GOT3 (cell line): ENCODE data around the gene CCDC88C.

ENCODE experiments used
- DNase-seq: peaks from one replicate; lab custom pipeline; 2025; ENCODE audit warnings: mixed read lengths; lab: John Stamatoyannopoulos, UW

Gene CCDC88C

DNA sequence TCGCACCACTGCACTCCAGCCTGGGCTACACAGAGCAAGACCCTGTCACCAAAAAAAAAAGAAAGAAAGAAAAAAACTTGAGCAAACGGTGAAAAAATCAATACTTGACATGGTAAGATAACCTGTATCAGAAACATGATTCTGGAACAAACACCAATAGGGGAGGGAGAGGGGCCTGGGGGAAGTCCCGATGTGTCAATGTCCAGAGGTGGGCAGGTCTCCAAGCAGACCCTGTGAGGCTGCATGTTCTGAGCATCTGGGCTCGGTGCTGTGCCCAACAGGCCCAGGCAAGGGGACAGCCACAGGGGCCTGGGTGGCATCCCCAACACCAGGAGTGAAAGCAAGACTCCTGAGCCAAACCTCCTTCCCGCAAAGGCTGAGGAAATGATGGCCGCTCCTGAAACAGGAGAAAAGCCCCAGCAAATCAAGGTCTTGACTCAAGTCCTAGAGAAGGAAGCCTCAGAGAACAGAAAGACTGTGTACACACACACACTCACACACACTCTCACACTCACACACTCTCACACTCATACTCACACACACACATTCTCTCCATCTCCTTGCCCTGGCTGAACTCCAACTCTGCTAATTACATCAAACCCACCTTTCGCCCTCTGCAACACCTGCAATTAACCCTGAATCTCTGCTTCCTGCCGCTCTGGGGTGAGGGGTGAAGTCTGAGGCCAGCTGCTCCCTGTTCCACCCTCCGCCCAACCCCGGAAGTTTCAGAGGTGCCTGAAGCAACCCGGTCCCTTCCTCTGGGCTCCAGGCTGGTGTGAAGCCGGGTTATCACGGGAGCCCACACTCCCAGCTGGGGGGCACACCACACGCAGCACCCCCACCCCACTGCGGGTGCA, 20.4 kb downstream of the CCDC88C start:
- no peak for DNase-seq

DNA sequence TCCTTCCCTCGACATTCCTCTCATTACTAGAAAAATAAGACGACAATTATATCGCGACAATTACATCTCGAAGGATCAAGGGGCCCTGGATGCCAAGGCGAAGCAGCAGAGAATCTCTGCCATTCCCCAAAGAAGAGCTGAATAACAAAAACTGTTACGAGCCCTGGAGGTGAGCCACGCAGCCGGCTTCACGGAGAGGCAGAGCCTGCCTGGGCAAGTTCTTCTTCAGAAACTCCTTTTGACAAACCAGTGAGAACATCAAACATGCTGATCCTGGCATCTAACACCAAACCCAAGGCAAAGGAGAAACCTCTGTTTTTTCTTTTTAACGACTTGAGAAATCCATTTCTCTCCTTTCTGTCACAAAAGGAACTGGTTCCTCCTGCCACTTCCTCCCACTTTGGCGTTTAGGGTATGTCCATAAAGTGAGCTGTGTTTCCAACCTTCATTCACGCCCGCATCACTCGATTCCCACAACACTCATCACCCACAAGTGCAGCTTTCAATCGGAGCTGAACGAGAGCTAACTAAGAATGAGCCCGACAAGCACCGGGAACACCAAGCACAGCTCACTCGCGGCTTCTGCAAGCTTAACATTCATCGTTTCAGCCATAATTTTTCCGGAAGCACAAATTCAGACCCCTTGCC, 21.5 kb downstream of the CCDC88C start:
- no peak for DNase-seq

DNA sequence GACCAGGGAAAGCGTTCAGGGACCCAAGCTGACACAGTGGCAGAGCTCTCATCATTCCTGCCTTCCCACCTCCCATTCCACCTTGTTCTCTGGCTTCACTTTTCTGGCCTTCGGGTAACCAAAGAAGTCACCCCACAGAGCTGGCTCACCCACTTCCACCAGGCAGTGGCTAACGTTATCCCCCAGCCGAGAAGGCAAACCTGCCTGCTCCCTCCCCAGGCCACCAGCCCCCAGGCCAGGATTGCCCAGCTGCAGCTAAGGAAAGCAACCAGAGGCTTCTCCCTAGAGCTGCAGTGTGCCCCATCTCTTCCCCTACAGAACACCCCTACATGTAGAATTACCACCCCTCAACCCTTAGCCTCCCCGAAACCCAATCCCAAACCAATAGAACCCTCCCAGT, 22.2 kb downstream of the CCDC88C start:
- no peak for DNase-seq

DNA sequence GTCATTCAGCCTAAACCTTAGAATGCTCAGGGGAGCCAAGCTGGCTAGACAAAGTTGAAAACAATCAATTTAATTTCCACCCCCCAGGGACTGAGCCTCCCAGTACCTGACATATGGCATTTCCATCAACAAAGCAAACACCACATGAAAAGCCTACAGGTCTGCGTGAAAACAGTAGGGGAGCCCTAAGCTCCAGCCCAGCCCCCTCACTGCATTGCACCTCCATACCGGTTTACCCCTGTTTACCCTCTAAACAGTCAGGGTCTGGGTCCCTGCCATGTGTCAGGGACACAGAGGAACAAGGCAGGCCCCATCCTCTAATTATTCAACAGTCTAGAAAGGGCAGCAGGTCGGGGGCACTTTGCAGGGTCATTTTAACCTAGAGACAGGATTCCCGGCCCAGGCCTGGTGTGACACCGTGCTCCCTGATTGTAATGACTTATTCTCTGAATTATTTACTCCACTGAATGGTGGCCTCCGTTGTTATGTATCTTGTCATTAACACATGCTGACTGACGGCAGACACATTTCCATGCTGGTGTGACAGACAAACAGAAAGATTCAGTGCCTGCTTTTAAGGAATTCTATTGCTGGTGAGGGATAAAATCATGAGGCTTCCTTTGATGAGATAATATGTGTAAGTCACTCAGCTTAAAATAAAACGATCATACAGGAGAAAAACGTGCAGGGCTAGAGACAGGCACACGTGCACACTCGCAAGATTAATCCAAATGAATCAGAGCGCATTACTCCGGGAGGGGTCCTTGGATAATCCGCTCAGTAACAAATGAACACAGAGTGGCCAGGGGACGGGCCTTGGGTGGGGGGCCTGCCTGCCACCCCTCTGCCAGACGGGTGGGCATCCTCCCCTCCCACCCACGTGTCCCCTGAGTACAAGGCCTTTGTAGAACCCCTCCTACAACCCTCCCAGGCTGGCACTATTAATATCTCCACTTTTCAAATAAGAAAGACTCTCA, 23.2 kb downstream of the CCDC88C start:
- no peak for DNase-seq

DNA sequence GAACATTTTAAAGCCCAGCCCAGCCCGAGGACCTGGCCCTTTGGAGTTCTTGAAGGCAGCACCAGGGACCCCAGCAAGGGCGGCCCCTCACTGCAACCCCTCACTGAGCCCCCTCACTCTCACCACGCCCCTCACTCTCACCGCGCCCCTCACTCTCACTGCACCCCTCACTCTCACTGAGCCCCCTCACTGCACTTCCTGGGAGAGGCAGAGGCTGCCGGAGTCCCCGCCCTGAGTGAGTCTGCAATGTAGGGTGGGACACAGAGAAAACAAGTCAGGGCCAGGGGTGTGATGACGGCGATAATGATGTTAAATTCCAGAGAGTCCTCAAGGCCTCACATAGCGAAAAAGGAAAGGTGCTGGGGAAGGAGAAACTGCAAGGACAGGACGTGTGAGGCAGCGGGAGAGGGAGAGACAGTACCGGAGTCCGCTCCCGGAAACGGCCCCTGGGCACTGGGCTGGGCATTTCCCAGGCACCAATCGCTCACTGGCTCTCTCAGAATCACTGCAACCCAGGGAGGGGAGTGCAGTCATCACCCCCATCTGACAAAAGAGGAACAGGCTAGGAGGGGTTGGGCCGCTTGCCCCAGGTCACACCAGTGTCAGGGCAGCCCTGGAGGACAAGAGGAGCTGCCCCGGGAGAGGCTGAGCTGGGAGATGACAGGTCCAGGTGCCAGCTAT, 24.9 kb downstream of the CCDC88C start:
- no peak for DNase-seq

DNA sequence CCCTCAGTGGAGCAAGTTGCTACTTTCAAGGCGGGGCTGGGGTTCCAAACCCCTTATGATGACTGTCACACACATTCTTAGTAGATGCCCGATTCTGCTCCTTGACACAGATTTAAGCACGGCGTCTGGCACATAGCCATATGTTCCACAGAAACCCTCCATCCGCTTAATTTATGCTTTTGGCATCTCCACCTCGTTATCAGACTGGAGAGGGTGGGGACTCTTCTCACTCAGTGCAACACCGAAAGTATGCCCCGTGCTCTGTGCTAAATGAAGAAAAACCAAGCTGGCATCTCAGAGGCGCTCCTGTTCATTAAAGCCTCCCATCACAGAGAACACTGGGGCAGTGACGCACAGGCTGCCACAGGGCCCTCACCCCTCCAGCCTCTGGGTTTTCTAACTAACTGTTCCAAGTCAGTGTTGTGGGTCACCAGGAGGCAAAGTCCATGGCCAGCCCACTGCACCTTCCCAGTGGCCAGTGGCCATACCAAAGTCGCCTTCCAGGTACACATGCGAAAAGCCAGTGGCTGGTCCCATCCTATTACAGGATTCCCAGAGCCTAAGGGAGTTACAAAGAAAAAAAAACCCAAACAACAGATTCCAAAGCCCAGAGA, 27.3 kb downstream of the CCDC88C start:
- no peak for DNase-seq

DNA sequence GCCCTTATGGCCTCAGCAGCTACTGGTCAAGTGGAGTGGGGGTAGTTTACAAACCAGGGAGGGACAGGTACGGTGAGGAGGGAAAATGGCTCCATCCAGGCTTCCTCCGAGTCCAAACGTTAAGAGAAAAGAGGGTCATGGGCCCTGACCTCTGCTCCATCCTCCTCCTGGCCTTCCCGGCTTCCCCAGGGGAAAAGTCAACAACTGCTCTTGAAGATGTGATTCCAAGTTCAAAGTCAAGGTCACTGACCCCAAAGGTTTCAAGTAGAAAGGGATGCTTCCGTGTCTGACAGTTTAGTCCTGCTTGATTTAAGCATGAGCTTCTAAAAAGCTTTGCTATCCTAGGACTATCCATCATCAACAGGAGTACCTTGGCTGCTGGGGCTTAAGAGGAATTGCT, 28.5 kb downstream of the CCDC88C start:
- no peak for DNase-seq

DNA sequence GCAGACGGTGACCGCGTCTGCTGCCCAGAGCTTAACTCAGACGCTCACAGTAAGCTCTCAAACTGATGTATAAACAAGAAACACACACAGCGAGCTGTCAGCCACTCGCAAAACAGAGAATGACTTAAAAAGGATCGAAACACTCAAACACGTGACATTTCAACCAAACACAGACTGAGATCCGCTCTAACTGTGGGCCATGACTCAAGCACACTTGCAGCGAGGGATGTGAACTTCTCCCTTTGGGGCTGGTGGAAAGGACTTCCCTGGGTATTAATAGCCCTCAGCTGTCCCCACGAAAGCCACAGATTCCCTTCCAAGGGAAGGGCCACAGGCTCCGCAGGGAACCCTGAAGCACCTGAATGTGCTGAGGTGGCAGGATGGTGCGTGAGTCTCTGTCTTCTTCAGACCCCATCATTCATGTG, 29.1 kb downstream of the CCDC88C start:
- no peak for DNase-seq

DNA sequence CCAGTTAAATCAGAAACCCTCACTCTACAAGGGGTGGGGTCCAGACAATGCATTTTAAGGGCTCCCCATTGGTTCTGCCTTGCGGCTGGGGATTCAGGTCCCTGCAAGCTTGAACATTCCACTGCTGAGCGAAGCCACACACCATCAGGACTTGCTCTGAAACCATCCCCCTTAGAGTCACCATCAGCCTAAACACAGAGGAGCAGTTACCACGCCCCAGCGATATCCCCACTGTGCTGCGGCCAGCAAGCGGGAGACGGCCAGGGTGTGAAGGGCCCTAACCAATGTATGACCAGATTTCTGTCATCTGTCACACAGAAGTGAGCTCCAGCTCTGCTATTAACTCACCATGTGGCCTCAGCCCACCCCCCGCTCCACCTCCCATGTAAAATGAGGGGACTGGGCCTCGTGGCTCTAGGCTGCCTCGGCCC, 29.7 kb downstream of the CCDC88C start:
- no peak for DNase-seq

DNA sequence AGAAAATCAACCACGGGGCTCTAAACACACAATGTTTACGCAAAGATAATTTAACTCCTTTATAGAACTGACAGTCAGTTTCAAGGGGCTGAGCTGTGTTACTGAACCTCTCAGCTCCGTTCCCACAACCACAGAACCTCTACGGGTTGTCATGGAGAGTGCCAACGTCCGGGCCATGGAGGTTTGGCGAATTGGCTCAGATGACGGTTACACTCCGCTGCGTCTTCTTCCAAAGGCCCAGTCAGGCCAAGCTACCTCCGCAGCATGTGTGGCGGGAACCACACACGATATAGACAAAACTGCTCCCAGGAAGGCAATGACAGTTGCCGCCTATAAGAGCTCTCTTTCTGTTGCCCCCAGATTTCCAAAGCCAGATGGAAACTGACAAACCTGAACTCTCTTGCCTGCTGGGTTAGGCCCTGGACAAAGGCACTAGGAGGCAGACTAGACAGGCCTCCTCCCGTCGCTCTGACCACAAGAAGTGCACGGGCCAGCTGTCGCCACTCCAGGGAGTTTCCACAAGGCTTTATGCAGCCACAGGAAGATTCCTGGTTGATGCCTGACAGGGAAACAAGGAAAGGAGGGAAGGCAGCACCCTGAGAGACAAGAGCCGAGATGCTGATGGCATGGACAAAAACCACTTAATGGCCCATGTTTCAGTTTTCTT, 30.3 kb downstream of the CCDC88C start:
- no peak for DNase-seq

DNA sequence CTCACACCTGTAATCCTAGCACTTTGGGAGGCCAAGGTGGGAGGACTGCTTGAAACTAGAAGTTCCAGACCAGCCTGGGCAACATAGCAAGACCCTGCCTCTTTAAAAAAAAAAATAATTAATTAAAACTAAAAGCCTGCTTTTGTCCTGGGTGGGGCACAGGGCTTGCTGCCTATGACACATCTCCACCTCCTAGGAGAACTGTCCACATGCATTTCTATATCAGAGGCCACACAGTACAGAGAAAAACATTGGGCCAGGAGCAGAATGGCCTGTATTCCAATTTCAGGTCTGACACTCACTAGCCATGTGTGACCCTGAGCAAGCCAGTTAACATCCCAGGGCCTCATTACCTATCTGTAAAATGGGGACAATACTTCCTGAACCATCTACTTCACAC, 31.9 kb downstream of the CCDC88C start:
- DNase-seq = no peak

DNA sequence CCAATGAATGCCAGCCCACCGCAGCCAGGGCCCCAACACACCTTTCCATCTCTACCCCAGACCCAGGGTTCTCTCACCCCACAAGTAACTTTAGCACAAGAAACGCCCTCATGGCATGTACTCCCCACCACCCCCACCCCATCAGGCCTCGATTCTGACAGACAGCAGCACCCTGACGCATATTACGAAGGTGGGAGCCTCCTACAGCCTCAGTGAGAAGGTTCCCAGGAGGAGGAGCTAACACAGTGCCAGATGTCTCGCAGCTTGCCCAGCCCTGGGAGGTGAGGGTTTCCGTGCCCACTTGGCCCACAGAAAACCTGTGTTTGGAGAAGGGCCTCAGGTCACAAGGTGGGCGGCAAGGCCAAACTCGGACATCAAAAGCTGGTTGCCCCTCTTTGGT, 32.4 kb downstream of the CCDC88C start:
- DNase-seq = no peak

DNA sequence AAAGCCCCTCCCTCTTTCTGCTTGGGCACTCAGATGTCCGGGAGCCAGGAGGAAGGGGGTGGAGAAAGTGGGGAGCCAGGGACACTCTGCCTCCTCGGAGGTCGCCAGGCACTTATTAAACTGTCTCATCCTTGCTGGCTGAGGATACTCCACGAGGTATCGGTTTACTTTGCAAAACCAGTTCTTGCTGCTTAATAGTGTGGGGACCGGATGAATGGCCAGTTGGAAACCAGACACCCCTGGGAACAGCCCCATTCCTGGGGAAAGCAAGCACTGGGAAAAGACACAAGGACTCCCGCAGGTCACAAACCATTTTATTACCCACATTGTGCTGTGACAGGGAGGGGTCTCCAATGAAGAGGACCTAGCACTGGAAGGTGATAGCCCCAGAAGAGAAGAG, 34.2 kb downstream of the CCDC88C start:
- no peak for DNase-seq

DNA sequence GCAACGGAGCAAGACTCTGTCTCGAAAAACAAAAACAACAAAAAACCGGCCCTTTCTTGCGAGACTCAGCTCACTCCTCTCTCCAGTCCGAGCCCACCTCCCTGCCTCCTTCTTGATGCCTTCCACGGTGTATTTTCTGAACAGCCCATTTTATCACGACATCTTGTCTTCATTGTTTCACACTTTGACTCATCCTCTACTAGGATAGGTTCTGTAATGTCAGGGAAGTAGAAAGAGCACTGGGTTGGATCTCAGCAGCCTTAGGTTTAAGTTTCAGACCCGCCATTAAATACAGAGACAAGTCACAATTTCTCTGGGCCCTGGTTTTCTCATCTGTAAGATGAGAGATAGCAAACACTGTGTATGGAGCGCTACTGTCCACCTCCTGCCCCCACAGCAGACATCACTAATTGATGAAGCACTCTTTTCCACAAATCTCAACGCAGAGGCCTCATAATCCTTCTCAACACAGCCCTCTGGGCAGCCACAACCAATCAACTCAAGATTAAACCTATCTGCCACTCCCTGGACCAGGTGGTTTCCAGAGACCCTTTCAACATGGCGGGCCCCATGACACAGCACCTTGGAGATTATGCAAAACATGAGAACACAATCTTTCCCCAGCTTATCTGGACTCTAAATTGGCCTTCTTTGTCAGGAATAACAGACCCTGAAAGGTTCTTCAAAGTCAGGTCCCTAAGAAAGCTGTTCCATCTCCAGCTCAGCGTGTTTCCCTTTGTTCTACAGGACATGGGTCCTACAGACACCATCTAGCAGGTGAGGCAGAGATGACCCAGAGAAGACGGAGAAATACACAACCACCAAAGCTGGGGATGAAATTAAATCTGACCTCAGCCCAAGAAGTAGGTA, 35.6 kb downstream of the CCDC88C start:
- no peak for DNase-seq

DNA sequence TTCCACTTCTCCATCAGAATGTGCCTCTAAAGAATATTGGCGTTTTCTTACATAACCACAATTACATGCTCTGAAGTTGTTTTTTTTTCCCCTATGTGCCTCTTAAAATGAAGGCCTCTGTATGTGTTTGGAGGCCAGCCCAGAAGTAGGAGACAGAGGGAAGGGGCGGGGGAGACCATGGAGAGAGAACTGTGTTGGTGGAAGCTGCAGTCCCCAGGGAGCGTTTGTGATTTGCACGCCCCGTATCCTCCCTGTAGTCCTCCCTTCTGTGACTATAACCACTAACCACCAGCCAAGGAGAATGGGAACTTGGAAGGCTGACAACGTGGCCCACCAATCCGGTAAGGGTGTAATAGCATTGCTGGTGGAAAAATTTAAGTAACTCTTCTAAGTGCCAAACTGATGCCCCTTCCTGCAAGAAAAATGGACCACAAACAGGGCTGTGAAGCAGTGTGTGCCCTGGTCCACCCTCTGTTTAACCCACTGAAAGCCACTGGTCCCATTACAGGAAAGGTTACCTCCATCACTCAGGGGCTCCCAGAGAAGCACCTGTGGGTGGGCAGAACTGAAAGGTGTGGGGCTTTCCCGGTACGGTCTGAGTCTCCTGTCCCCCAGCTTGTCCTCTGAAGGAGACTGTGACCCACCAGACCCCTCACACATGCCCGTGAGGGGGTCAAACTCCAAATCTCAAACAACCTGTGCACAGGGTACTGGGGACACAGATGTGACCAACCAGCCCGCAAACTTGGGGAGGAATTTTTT, 36.8 kb downstream of the CCDC88C start:
- DNase-seq = no peak

DNA sequence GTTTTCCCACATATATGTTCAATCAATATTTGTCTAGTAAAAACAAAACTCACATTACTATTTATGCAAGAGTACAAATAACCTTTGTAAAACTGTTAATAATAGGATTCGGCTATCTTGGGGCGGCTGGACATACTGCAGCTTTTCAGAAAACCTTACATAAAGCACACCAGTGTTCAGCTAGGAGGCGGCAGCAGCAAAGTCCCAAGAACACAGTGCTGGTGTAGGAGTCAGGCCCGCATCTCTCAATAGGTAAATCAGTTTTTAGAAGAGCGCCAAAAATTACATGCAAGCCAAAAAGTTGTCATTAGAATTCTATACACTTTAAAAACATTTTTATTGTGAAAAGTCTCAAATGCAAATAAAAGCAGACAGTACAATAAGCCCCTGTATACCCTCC, 37.5 kb downstream of the CCDC88C start:
- no peak for DNase-seq

DNA sequence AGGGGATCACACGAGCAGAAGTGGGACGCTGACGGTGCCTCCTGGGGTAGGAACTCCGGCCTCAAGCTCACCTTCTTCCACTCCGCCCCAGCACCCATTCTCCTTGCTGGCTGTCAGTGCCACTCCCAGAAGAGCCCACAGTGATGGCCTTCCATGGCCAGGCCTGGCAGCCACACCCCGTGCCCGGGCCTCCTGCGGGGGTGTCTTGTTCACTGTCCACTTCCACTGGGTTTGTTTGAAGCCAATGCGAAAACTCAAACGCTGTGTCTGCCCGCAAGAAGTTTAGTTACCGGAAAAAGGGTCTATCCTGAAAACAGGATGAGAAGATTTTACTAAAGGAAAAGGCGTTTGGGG, 38.1 kb downstream of the CCDC88C start:
- no peak for DNase-seq

DNA sequence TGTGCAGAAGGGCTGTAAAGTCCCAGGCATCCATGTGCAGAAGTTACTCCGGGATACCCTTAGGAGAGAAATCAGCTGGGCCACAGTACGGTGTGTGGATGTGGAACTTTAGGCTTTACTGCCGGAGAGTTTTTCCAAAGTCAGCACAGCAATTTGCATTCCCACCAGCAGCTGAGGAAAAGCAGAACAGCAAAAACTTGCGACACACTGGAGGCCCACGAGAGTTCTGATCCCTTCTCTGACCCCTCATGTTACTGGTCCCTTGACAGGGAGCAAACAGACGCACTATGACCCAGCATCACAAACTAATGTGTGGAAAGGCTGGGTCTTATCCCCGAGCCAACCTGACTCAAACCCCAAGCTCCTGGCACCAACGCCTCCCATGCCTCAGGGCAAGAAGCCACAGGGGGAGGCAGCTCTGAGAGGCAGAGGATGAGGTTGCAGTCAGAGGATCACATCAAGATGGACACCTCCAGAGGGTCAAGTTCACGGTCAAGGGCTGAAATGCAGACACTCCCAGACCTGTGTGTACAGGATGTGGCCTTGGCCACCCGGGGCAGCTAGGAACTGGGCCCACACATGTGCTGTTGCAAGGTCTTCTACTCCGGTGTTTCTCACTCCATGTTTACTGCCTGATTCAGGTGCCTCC, 38.6 kb downstream of the CCDC88C start:
- DNase-seq = no peak
